ENCODE measurements around the gene NR2C2AP. TPM values are rescaled to one million over a fixed set of nuclear protein-coding genes. Genes with fewer than 3 reads are reported as not detected.

Gene NR2C2AP, protein sequence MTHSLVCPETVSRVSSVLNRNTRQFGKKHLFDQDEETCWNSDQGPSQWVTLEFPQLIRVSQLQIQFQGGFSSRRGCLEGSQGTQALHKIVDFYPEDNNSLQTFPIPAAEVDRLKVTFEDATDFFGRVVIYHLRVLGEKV
- total RNA-seq, result 48.3 and 52.3 TPM in 2 replicates

DNA sequence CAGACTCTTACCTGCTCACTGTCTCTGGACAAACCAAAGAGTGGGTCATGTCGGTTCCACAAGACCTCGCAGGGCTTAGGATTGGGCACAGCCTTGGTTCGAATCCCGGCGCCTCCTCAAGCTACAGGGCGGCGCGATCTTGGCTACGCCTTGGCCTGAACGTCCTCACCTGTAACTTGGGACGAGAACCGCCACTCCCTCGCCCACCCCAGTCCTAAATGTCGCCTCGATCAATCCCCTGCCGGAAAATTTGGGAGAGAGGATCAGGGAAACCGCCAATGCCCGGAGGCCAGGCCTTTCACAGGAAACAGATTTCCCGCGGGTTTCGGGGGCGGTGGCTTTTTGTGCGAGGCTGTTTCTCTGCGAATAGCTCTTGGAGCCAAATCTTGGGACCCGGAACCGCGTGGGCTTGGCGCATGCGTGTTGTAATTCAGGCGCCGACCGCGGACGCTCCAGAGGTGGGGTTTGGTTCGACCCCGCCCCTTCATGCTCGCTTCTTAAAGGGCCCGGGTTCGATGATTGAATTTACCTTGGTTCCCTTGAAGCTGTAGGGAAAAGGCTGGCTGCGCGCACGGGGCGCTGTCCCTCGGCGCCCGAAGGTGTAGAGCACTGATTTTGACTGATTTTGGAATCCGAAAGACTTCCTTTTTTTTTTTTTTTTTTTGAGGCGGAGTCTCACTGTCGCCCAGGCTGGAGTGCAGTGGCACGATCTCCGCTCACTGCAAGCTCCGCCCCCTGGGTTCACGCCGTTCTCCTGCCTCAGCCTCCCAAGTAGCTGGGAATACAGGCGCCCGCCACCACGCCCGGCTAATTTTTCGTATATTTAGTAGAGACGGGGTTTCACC lies at the start of gene NR2C2AP:
TSS of gene NR2C2AP (minus strand) at position 403 of the 845 bp plus-strand sequence. CDS start at position 49, 354 bp downstream.
- Mint-ChIP-seq H3K4me3 (peak within 1 kb of the TSS; percentile 95), H3K27ac (peak within 1 kb of the TSS; percentile 90), H3K36me3 (ENCODE audit: low read depth) (peaks cover 17% of the 10 kb centered on the region), H3K4me1 (peaks cover 29% of the 10 kb centered on the region), H3K9me3 (peaks cover 8% of the 10 kb centered on the region), H3K27me3 (no peaks in the 10 kb centered on the region)
- DNase-seq, result peak; percentile 98
- intact Hi-C loops (cut with micrococcal nuclease), result loop anchor here (1.0 to 2.0 kb wide), 2 partner anchors 11 to 64 kb away; partner anchors contain the start of genes BORCS8, RFXANK and TMEM161A

DNA sequence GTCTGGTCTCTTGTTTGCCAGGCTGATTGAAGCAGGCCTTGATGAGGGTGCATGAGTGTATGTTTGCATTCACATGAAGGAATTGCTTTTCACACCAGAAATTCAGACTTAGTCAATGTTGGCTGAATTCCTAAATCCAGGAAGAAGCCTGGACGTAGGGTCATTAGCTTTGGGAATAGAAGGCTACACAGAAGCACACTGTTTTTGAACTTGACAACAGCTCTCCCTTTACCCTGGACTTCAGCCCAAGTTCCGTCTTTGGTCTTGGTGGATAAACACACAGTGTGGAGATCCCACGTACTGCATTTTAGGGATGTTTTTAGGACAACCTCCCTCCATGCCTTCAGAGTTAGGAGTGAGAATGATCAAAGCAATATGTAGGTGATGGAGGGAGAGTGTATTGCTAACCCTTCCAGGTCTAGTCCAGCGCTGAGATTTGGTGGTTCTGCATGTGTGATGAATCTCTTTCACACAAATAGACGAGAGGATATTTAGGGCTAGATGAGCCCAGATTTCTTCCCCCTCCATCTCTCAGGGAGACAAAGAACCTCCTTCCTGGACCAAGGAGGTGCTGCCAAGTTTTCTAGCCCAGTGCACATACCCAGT lies 47.1 kb upstream of the NR2C2AP start:
- peaks cover 12% of the 10 kb centered on the region for H3K27me3 Mint-ChIP-seq
- H3K4me1 Mint-ChIP-seq, result no peaks in the 10 kb centered on the region
- no peaks in the 10 kb centered on the region for H3K36me3 Mint-ChIP-seq (ENCODE audit: low read depth)
- DNase-seq, result no peak
- no peak overlapping the region for H3K4me3 Mint-ChIP-seq
- H3K9me3 Mint-ChIP-seq, result no peaks in the 10 kb centered on the region
- no peak overlapping the region for H3K27ac Mint-ChIP-seq
- intact Hi-C loops (cut with micrococcal nuclease), result no loop called here

DNA sequence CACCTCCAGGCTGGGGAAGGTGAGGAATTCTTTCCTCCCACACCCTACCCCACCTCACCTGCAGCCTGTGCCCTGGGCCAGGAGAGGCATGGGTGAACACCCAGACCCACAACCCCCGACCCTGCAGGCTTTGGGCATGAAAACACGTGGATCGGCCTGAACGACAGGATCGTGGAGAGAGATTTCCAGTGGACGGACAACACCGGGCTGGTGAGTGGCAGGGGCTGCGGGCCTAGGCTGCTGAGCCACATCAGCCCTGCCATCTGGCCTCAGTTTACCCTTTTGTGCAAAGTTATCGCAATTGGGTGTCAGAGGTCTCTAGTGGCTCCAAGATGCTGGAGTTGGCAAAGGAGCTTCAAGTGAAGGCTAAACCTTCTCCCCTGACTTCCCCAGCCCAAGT lies 37.3 kb upstream of the NR2C2AP start:
- Mint-ChIP-seq H3K4me3 (no peak overlapping the region), H3K4me1 (no peaks in the 10 kb centered on the region), H3K27me3 (peaks cover 3% of the 10 kb centered on the region), H3K27ac (no peak overlapping the region), H3K9me3 (peaks cover 10% of the 10 kb centered on the region), H3K36me3 (ENCODE audit: low read depth) (no peaks in the 10 kb centered on the region)
- no peak for DNase-seq
- intact Hi-C loops (cut with micrococcal nuclease), result no loop called here

DNA sequence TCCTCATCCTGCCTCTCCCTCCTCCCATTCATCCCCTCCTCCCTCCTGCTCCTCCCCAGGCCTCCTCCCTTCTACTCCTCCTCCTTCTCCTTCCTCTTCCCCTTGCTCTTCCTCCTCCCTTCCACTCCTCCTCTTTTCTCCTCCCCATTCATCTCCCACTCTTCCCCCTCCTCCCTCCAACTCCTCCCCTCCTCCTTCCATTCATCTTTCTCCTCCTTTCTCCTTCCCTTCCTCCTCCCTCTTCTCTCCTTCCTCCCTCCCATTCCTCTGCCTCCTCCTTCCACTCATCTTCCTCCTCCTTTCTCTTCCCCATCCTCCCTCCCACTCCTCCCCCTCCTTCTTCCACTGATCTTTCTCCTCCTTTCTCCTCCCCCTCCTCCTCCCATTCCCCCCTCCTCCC lies 36.5 kb upstream of the NR2C2AP start:
- Mint-ChIP-seq H3K27me3 (peaks cover 3% of the 10 kb centered on the region), H3K27ac (no peak overlapping the region), H3K36me3 (ENCODE audit: low read depth) (no peaks in the 10 kb centered on the region), H3K4me3 (no peak overlapping the region), H3K9me3 (peaks cover 10% of the 10 kb centered on the region), H3K4me1 (no peaks in the 10 kb centered on the region)
- intact Hi-C loops (cut with micrococcal nuclease), result no loop called here
- no peak for DNase-seq

DNA sequence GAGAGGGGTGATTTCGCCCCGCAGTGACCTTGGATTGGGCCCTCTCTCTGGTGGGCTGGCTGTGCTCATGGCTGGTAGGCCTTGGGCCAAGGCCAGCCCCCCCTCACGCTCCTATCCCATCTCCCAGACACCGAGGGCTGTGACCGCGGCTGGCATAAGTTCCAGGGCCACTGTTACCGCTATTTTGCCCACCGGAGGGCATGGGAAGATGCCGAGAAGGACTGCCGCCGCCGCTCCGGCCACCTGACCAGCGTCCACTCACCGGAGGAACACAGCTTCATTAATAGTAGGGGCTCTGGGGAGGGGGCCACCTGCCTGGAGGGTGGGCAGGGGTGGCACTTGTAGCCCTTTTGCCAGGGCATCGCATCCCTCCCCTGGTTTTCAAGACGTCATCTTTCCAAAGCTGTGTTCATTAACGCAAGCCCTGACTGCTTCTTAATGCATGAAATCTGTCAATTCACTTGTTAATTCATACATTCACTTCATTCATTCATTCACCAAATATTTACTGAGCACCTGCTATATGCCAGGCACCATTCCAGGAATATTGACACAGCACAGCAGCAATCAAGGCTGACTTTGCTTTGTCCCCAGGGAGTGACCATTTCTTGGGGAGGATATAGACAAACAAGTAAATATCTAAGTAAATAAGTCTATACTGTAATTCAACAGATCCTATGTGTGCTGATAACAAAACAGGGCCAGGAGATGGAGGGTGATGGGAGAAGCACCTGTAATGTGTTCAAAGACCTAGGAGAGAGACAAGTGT lies 35.1 kb upstream of the NR2C2AP start:
- Mint-ChIP-seq H3K4me3 (no peak overlapping the region), H3K9me3 (peaks cover 10% of the 10 kb centered on the region), H3K4me1 (no peaks in the 10 kb centered on the region), H3K27me3 (peaks cover 3% of the 10 kb centered on the region), H3K36me3 (ENCODE audit: low read depth) (no peaks in the 10 kb centered on the region), H3K27ac (no peak overlapping the region)
- intact Hi-C loops (cut with micrococcal nuclease), result no loop called here
- no peak for DNase-seq

DNA sequence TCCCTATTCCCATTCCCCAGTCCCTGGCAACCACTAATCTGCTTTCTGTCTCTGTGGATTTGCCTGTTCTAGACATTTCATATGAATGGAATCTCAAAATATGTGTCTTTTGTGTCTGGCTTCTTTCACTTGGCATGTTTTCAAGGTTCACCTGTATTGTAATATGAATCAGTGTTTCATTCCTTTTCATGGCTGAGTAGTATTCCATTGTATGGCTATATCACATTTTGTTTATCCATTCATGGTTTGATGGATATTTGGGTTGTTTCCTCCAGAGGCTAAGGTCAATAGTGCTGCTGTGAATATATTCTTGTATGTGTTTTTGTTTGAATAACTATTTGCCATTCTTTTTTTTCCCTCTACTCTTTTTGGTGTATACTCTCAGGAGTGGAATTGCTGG lies 33.0 kb upstream of the NR2C2AP start:
- Mint-ChIP-seq H3K9me3 (peaks cover 10% of the 10 kb centered on the region), H3K27ac (no peak overlapping the region), H3K4me3 (no peak overlapping the region), H3K27me3 (peaks cover 3% of the 10 kb centered on the region), H3K4me1 (no peaks in the 10 kb centered on the region), H3K36me3 (ENCODE audit: low read depth) (no peaks in the 10 kb centered on the region)
- intact Hi-C loops (cut with micrococcal nuclease), result no loop called here
- no peak for DNase-seq

DNA sequence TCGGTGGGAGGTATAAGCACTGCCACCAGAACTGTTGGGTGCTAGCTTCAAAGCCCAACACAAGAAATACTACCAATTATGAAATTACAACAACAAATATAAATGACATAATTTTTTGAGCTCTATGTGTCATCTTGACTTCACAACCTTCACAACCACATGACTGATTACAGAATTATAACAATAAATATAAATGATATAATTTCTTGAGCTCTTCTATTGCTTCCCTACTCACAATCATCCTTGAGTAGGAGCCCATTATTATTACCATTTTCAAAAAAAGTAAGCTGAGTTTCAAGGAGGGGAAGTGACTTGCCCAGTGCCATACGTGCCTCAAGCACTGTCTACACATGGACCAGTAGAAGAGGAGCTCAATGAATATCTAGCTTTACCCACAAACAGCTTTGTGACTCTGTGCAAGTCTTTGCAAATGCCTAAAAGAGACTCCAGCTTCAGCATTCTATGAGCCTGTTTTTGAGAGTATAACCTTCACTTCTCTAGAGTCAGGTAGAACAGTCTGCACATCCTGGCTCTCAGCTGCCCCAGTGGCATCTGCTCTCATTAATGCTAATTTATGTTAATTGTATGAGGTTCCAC lies 31.1 kb upstream of the NR2C2AP start:
- H3K27ac Mint-ChIP-seq, result no peak overlapping the region
- H3K27me3 Mint-ChIP-seq, result no peaks in the 10 kb centered on the region
- H3K36me3 Mint-ChIP-seq (ENCODE audit: low read depth), result no peaks in the 10 kb centered on the region
- H3K4me1 Mint-ChIP-seq, result no peaks in the 10 kb centered on the region
- H3K4me3 Mint-ChIP-seq, result no peak overlapping the region
- H3K9me3 Mint-ChIP-seq, result peaks cover 10% of the 10 kb centered on the region
- intact Hi-C loops (cut with micrococcal nuclease), result no loop called here
- no peak for DNase-seq

DNA sequence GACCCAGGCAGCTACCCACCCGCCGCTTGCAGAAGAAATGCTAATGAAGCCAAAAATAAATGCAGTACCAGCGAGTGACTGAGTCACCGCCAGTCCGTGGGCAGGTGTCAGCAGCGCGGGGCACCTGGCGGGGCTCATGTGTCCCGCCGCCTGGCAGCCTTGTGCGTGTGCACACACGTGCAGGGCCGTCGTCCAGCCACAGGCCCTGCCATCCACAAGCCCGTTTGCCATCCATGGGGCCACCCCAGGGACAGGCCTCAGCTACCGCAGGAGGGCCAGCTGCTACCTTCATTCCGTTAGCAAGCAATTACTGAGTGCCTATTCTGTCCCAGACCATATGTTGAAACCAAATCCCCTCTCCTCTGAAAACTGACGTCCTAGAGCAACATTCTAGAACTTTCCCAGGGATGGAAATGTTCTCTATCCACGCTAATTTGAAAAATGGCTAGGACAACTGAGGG lies 29.1 kb upstream of the NR2C2AP start:
- H3K27ac Mint-ChIP-seq, result no peak overlapping the region
- DNase-seq, result no peak
- no peak overlapping the region for H3K4me3 Mint-ChIP-seq
- no peaks in the 10 kb centered on the region for H3K36me3 Mint-ChIP-seq (ENCODE audit: low read depth)
- H3K4me1 Mint-ChIP-seq, result no peaks in the 10 kb centered on the region
- H3K27me3 Mint-ChIP-seq, result no peaks in the 10 kb centered on the region
- intact Hi-C loops (cut with micrococcal nuclease), result no loop called here
- H3K9me3 Mint-ChIP-seq, result peaks cover 8% of the 10 kb centered on the region

DNA sequence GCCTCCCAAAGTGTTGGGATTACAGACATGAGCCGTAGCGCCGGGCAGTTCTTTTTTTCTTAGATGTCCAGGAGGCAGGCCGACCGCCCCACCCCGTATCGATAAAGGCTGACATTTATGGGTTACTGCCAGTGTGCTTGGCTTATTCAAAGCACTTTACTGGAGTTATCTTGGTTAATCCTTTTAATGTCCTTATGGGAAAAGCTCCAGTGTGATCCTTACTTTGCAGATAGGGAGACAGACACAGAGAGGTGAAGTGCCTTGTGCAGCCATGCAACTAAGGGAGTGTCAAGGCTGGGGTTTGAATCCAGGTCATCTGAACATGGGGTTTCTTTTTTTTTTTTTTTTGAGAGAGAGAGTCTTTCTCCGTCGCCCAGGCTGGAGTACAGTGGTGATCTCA lies 27.8 kb upstream of the NR2C2AP start:
- H3K27me3 Mint-ChIP-seq, result no peaks in the 10 kb centered on the region
- H3K4me3 Mint-ChIP-seq, result no peak overlapping the region
- DNase-seq, result no peak
- H3K36me3 Mint-ChIP-seq (ENCODE audit: low read depth), result no peaks in the 10 kb centered on the region
- peaks cover 4% of the 10 kb centered on the region for H3K9me3 Mint-ChIP-seq
- intact Hi-C loops (cut with micrococcal nuclease), result no loop called here
- no peak overlapping the region for H3K27ac Mint-ChIP-seq
- H3K4me1 Mint-ChIP-seq, result no peaks in the 10 kb centered on the region

DNA sequence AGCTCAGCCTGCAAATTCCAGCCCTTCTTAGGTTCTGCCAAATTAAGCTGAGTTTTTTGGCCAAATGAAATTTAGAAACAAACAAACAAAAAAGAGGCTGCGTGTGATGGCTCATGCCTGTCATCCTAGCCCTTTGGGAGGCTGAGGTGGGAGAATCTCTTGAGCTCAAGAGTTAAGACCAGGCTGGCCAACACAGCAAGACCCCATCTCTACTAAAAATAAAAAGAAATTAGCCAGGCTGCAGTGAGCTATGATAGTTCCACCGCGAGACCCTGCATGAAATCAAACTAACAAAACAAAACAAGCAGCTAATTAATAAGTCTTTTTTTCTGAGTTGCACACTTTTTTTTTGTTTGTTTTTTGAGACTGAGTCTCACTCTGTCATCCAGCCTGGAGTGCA lies 26.5 kb upstream of the NR2C2AP start:
- no peak overlapping the region for H3K4me3 Mint-ChIP-seq
- H3K27me3 Mint-ChIP-seq, result peaks cover 4% of the 10 kb centered on the region
- intact Hi-C loops (cut with micrococcal nuclease), result no loop called here
- no peaks in the 10 kb centered on the region for H3K4me1 Mint-ChIP-seq
- H3K36me3 Mint-ChIP-seq (ENCODE audit: low read depth), result no peaks in the 10 kb centered on the region
- H3K27ac Mint-ChIP-seq, result no peak overlapping the region
- no peaks in the 10 kb centered on the region for H3K9me3 Mint-ChIP-seq
- DNase-seq, result no peak

DNA sequence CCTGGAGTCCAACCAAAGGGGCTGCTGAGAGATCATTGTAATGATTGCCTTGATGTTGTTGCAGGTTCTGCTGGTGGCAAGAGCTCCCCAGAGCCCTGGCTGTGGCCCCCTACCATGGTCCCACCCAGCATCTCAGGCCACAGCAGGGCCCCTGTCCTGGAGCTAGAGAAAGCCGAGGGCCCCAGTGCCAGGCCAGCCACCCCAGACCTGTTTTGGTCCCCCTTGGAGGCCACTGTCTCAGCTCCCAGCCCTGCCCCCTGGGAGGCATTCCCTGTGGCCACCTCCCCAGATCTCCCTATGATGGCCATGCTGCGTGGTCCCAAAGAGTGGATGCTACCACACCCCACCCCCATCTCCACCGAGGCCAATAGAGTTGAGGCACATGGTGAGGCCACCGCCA lies 24.0 kb upstream of the NR2C2AP start:
- Mint-ChIP-seq H3K4me1 (no peaks in the 10 kb centered on the region), H3K36me3 (ENCODE audit: low read depth) (no peaks in the 10 kb centered on the region), H3K27me3 (peaks cover 16% of the 10 kb centered on the region), H3K9me3 (no peaks in the 10 kb centered on the region), H3K27ac (no peak overlapping the region), H3K4me3 (no peak overlapping the region)
- intact Hi-C loops (cut with micrococcal nuclease), result no loop called here
- no peak for DNase-seq

DNA sequence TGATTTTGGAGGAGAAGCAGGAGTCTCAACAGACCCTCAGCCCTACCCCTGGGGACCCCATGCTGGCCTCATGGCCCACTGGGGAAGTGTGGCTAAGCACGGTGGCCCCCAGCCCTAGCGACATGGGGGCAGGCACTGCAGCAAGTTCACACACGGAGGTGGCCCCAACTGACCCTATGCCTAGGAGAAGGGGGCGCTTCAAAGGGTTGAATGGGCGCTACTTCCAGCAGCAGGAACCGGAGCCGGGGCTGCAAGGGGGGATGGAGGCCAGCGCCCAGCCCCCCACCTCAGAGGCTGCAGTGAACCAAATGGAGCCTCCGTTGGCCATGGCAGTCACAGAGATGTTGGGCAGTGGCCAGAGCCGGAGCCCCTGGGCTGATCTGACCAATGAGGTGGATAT lies 23.4 kb upstream of the NR2C2AP start:
- no peaks in the 10 kb centered on the region for H3K9me3 Mint-ChIP-seq
- H3K4me3 Mint-ChIP-seq, result no peak overlapping the region
- intact Hi-C loops (cut with micrococcal nuclease), result no loop called here

DNA sequence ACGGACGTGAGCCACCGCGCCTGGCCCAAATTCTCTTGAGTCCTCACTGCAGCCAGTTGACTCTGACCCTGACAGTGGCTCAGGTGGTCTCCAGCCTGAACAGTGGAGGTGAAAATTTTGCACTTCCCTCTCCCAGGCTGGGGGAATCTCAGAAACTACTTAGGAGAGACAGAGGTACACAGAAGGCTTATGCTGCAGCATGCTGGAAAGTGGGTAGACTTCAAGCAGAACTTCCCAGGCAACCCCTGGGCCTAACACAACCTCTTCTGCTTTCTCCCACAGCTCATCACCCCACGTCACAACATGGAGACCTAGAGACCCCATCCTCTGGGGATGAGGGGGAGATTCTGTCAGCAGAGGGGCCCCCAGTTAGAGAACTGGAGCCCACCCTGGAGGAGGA lies 23.0 kb upstream of the NR2C2AP start:
- Mint-ChIP-seq H3K4me1 (no peaks in the 10 kb centered on the region), H3K27ac (no peak overlapping the region), H3K36me3 (ENCODE audit: low read depth) (no peaks in the 10 kb centered on the region), H3K4me3 (no peak overlapping the region), H3K9me3 (no peaks in the 10 kb centered on the region), H3K27me3 (peaks cover 16% of the 10 kb centered on the region)
- no peak for DNase-seq
- intact Hi-C loops (cut with micrococcal nuclease), result no loop called here

More for the DNA sequence above, 23.4 kb upstream of the NR2C2AP start:
- H3K36me3 Mint-ChIP-seq (ENCODE audit: low read depth), result no peaks in the 10 kb centered on the region
- no peaks in the 10 kb centered on the region for H3K4me1 Mint-ChIP-seq
- no peak for DNase-seq
- no peak overlapping the region for H3K27ac Mint-ChIP-seq
- peaks cover 16% of the 10 kb centered on the region for H3K27me3 Mint-ChIP-seq

All from activated CD4-positive, alpha-beta T cell treated with anti-CD3 and anti-CD28 coated beads, Interleukin-2, amount 10 ng/mL, durations not matched to agents 24 days and 14 days (primary cell).